Endothelial cell of umbilical vein (primary cell): ENCODE results near the gene ARHGEF10L. TPM values are rescaled to one million over a fixed set of nuclear protein-coding genes. Genes with fewer than 3 reads are reported as not detected.

Experiments
- BruUV-seq: library from RNA; stranded (reverse); fragments of 400-500 nt; replicated peaks from 2 replicates; lab custom pipeline; 2021; lab: Mats Ljungman, UMichigan
- CTCF ChIA-PET: fragments of 300-600, 350-600 bp; sonication (Branson Sonifier 250); formaldehyde crosslinking; loops from one replicate; lab custom pipeline; 2021; ENCODE audit warnings: antibody characterized with exemption, inconsistent platforms; lab: Charles Lee
- POLR2A ChIA-PET: fragments of 300-600, 350-600 bp; sonication (Branson Sonifier 250); formaldehyde crosslinking; loops from one replicate; lab custom pipeline; 2021; ENCODE audit warnings: antibody characterized with exemption, inconsistent platforms; lab: Charles Lee
- DNase-seq: peaks from one replicate; pipeline ENCODE4 v3.0.0-alpha.2; 2011; ENCODE audit warnings: low read depth, low spot score
- FAIRE-seq: peaks from 2 replicates; lab custom pipeline; 2011; peaks lifted over from hg19 to GRCh38; lab: Jason Lieb, UNC
- H2AFZ ChIP-seq: 2 replicates; pipeline ENCODE4 v1.6.0; 2012; ENCODE audit warnings: low read depth, low read length, control low read depth, inconsistent platforms
- H3K27ac ChIP-seq: 2 replicates; pipeline ENCODE4 v1.5.1; 2011; ENCODE audit warnings: low read depth, mild to moderate bottlenecking, control low read depth, low read length, moderate library complexity; ENCODE audit not compliant: insufficient read depth
- H3K27me3 ChIP-seq, 2 experiments: 2 replicates each; pipeline versions ENCODE4 v1.6.0 to v1.6.1; 2011; ENCODE audit warnings: low read length in 2 of 2, mixed read lengths in 1 of 2; ENCODE audit not compliant: control insufficient read depth in 2 of 2, insufficient read depth in 2 of 2
- H3K36me3 ChIP-seq, 2 experiments: 2 replicates in 1 of 2; 3 replicates in 1 of 2; pipeline ENCODE4 v1.5.1; 2011; ENCODE audit warnings: low read length in 2 of 2, mild to moderate bottlenecking in 1 of 2, moderate library complexity in 1 of 2; ENCODE audit not compliant: control insufficient read depth in 2 of 2, insufficient read depth in 2 of 2; ENCODE audit errors: extremely low read depth in 1 of 2
- H3K4me1 ChIP-seq: 3 replicates; pipeline ENCODE4 v1.5.1; 2011; ENCODE audit warnings: mild to moderate bottlenecking, low read length; ENCODE audit not compliant: control insufficient read depth, insufficient read depth; ENCODE audit errors: extremely low read depth
- H3K4me2 ChIP-seq: 2 replicates; pipeline ENCODE4 v1.6.1; 2011; ENCODE audit warnings: low read length, control low read depth, mixed read lengths; ENCODE audit not compliant: insufficient read depth
- H3K4me3 ChIP-seq, 3 experiments: fragments of 200-600 bp in 1 of 3; sonication (generic), shearing (Covaris generic) in 1 of 3; replicated peaks in 1 of 3; 2 replicates each; pipeline ENCODE4 v1.5.1; 2011 to 2016; ENCODE audit warnings: control low read depth in 3 of 3, low read length in 3 of 3, mild to moderate bottlenecking in 2 of 3, inconsistent platforms in 1 of 3, low read depth in 1 of 3, moderate library complexity in 1 of 3; ENCODE audit not compliant: insufficient read depth in 1 of 3
- H3K79me2 ChIP-seq: 2 replicates; pipeline ENCODE4 v1.6.0; 2012; ENCODE audit warnings: low read length, inconsistent platforms; ENCODE audit not compliant: control insufficient read depth, insufficient read depth
- H3K9ac ChIP-seq: replicated peaks from 2 replicates; pipeline ENCODE3; 2011; ENCODE audit warnings: low read length, control low read depth; ENCODE audit not compliant: insufficient read depth; ENCODE audit errors: extremely low read depth
- H3K9me1 ChIP-seq: replicated peaks from 3 replicates; pipeline ENCODE4 v1.6.0; 2011; ENCODE audit warnings: mild to moderate bottlenecking, low read length; ENCODE audit not compliant: control insufficient read depth, insufficient read depth; ENCODE audit errors: extremely low read depth
- H3K9me3 ChIP-seq: replicated peaks from 2 replicates; pipeline ENCODE4 v1.5.1; 2012; ENCODE audit warnings: low read length, inconsistent platforms; ENCODE audit not compliant: control insufficient read depth, insufficient read depth
- H4K20me1 ChIP-seq: replicated peaks from 2 replicates; pipeline ENCODE3; 2011; ENCODE audit warnings: mild to moderate bottlenecking, low read length; ENCODE audit not compliant: control insufficient read depth, insufficient read depth; ENCODE audit errors: extremely low read depth
- CTCF ChIP-seq, 2 donors: IDR thresholded peaks; 1 replicate in 1 of 2; 2 replicates in 1 of 2; pipeline ENCODE4 v1.5.1; 2011; ENCODE audit warnings: low read length in 2 of 2, mild to moderate bottlenecking in 2 of 2, moderate library complexity in 2 of 2, control low read depth in 1 of 2, inconsistent platforms in 1 of 2, low read depth in 1 of 2; ENCODE audit not compliant: insufficient read depth in 1 of 2; ENCODE audit errors: extremely low read depth in 1 of 2
- EZH2 ChIP-seq: IDR thresholded peaks from 2 replicates; pipeline ENCODE4 v1.6.1; 2012; ENCODE audit warnings: borderline replicate concordance, low read depth, mild to moderate bottlenecking, moderate library complexity, low read length, inconsistent platforms; ENCODE audit not compliant: severe bottlenecking
- FOS ChIP-seq: IDR thresholded peaks from 2 replicates; pipeline ENCODE4 v1.6.1; 2011; ENCODE audit warnings: mild to moderate bottlenecking, low read length, moderate library complexity, borderline replicate concordance; ENCODE audit not compliant: insufficient read depth
- GATA2 ChIP-seq: IDR thresholded peaks from 2 replicates; pipeline ENCODE4 v1.7.0; 2011; ENCODE audit warnings: low read depth, mild to moderate bottlenecking, moderate library complexity, mixed read lengths, low read length; ENCODE audit not compliant: insufficient read length, insufficient read depth
- JUN ChIP-seq: IDR thresholded peaks from 2 replicates; pipeline ENCODE4 v1.6.1; 2011; ENCODE audit warnings: borderline replicate concordance, low read depth; ENCODE audit not compliant: insufficient read length, insufficient read depth
- MYC ChIP-seq: IDR thresholded peaks from one replicate; pipeline ENCODE4 v1.6.1; 2011; ENCODE audit warnings: mild to moderate bottlenecking, low read depth, low read length
- POLR2AphosphoS5 ChIP-seq: IDR thresholded peaks from 2 replicates; pipeline ENCODE4 v1.6.1; 2012; ENCODE audit warnings: low read depth, mild to moderate bottlenecking, control low read depth, low read length, moderate library complexity; ENCODE audit not compliant: insufficient read depth
- dilution Hi-C: fragments of 300-500 bp; cut with MboI; formaldehyde crosslinking; loops from one replicate; pipeline ENCODE4 v1.15.0; 2019; ENCODE audit warnings: low sequenced_read_pairs; ENCODE audit not compliant: extremely low pct_ligation_motif_present
- intact Hi-C: fragments of 100-400 bp; cut with micrococcal nuclease; formaldehyde crosslinking; loops from one replicate; pipeline ENCODE4 v1.10.0; 2022
- polyA plus RNA-seq, 4 experiments: library from polyadenylated mRNA; depleted of rRNA in 3 of 4; stranded (reverse) in 3 of 4; unstranded in 1 of 4; fragments of >200 nt; gene quantifications; 2 replicates each; pipeline versions ENCODE4 v1.2.1 to v1.2.3, GENCODE V29; 2011 to 2012; ENCODE audit warnings: missing spikeins in 1 of 4
- total RNA-seq: library from RNA; stranded (reverse); gene quantifications from 2 replicates; pipeline ENCODE4 v1.2.3, GENCODE V29; 2021
- TF ChIP-seq, protein P1 (sequence below): IDR thresholded peaks from 2 replicates; pipeline ENCODE4 v1.6.1; 2011; ENCODE audit not compliant: insufficient read depth, insufficient read length

Gene ARHGEF10L
- total and polyA plus RNA-seq, 2 donors (not counting 3 experiments of a cell fraction or from before 2014, with no cell fraction given) = 1.9 to 5.2 TPM

DNA sequence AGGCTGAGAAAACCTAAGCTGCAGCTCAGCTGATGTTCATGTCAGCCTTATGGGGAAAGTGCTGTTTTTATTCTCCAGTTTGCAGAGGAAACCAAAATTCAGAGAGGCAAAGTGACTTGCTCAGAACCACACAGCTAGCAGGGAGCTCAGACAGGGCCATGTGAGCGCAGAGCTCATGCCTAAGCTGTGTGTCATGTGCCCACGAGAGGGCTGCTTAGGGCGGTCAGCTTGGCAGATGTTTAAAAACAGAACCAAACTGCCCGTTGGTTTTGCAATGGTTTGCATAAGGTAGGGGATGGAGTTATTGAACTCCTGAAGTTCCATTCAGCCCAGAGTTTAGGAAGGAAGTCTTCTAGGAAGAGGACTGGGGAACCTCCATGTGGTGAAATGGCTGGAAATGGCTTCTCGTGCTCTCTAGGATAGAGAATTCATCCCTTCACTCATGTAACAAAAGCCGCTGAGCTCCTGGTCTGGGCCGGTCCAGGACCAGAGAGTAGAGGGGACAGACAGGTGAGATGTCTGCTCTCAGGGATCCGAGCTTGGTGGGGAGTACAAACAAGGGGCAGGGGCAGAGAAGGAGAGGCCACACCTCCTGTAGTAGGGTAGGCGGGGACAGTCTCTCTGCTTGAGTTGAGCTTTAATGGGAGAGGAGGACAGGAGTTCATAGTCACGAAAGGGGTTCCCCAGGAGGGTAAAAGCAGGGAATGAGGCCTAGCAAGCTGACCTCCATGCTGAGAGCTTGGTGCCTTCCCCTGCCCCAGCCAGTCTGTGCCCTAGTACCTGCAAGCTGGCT lies 46.9 kb downstream of the ARHGEF10L start:
- no peak overlapping the region for H2AFZ ChIP-seq
- dilution Hi-C loops = no loop called here
- intact Hi-C loops = no loop called here
- H3K4me3 ChIP-seq = no peak overlapping the region
- DNase-seq (no peak), FAIRE-seq (no peak)
- H3K9me3 ChIP-seq = no peaks in the 10 kb centered on the region
- no peak overlapping the region for H3K9ac ChIP-seq
- no TSS peak for BruUV-seq
- H3K27ac ChIP-seq = no peak overlapping the region
- H3K4me2 ChIP-seq = no peak overlapping the region
- H4K20me1 ChIP-seq = no peaks in the 10 kb centered on the region
- H3K9me1 ChIP-seq = no peaks in the 10 kb centered on the region
- H3K36me3 ChIP-seq = no peaks in the 10 kb centered on the region
- H3K79me2 ChIP-seq = no peaks in the 10 kb centered on the region
- POLR2A ChIA-PET = no interaction called here
- no peaks in the 10 kb centered on the region for H3K27me3 ChIP-seq
- TF ChIP-seq GATA2 = no peak
- no peak for TF ChIP-seq POLR2AphosphoS5
- no peak for TF ChIP-seq JUN
- no peak for TF ChIP-seq MYC
- TF ChIP-seq EZH2 = no peak
- TF ChIP-seq, protein P1, sequence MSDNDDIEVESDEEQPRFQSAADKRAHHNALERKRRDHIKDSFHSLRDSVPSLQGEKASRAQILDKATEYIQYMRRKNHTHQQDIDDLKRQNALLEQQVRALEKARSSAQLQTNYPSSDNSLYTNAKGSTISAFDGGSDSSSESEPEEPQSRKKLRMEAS = no peak
- no peaks in the 10 kb centered on the region for H3K4me1 ChIP-seq
- CTCF ChIA-PET = interaction anchor here (0.7 to 4.3 kb wide), 3 partner anchors 11 to 25 kb away, joined by 3 to 31 read pairs (median 4); no protein-coding TSS in a partner anchor

GRCh38 chr1:17587693-17588047 lies 48.2 kb downstream of the ARHGEF10L start:
- Histone ChIP-seq H3K4me1 (no peaks in the 10 kb centered on the region), H3K36me3 (no peaks in the 10 kb centered on the region), H3K4me3 (no peak overlapping the region), H3K79me2 (no peaks in the 10 kb centered on the region), H3K9me1 (no peaks in the 10 kb centered on the region), H4K20me1 (no peaks in the 10 kb centered on the region), H3K4me2 (no peak overlapping the region), H3K27me3 (no peaks in the 10 kb centered on the region), H3K9ac (no peak overlapping the region), H2AFZ (no peak overlapping the region), H3K27ac (no peak overlapping the region), H3K9me3 (no peaks in the 10 kb centered on the region)
- no peak for TF ChIP-seq JUN
- TF ChIP-seq, protein P1 = no peak
- no peak for TF ChIP-seq GATA2
- TF ChIP-seq EZH2 = no peak
- TF ChIP-seq CTCF (IDR thresholded peaks at IDR 0.05; ENCODE audit: extremely low read depth in 1 of 2, insufficient read depth in 1 of 2, low read depth in 1 of 2, low read length in 2 of 2) = no peak
- no peak for TF ChIP-seq FOS
- POLR2A ChIA-PET = no interaction called here
- no peak for FAIRE-seq
- no TSS peak for BruUV-seq
- CTCF ChIA-PET = interaction anchor here (0.9 to 4.3 kb wide), 2 partner anchors 19 to 85 kb away, joined by 4 to 31 read pairs; no protein-coding TSS in a partner anchor
- intact Hi-C loops = no loop called here
- dilution Hi-C loops = no loop called here
- no peak for DNase-seq
